GM18868 (cell line): ENCODE data around the gene ELOA.
A peak's percentile ranks its signal among the peaks of the same experiment; 100 is the strongest.

Source experiments
- ATAC-seq: cut with Tn5 transposase; IDR thresholded peaks from one replicate; pipeline ENCODE4 v1.9.1; 2021; ENCODE audit warnings: mild to moderate bottlenecking, moderate library complexity; ENCODE audit not compliant: unreplicated experiment

The ELOA gene

GRCh38 chr1:23736437-23737134, 6.7 kb upstream of the ELOA start:
- ATAC-seq: no peak

DNA sequence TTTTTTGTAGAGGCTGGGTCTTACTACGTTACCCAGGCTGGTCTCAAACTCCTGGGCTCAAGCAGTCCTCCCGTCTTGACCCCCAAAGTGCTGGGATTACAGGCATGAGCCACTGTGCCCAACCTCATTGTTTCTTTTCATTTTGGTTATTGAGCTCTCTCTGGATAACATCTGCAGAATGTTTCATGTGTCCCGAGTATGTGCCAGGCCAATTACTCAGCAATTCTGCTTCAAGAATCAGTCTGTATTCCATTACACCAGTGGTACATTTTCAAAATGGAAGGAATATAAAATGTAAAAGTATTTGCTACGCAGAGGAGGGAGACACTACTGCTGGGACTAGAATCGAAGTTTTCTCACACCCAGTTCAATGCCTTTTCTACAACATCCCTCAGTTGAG, 1.7 kb upstream of the ELOA start:
- no peak for ATAC-seq

- ATAC-seq: peak; percentile 24
Observed at GRCh38 chr1:23742670-23743286, 493 bp upstream of the ELOA start.

DNA sequence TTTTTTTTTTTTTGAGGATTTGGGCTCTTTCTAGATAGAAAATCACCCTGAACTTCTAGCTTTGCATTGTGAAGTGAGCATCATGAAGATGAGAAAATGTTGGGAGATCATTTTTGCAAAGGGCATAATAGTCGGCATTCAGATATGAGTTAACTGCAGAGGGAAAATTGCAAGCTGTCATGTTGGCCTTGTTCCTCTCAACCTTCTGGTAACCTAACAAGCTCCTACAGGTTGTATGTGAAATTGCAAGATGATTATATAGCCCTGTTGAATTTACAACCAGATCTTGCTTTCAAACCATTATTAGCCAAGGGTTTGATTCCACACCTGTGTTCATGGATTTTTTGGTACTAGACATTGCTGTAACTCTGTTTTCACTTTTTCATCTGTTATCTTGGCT, 2.2 kb downstream of the ELOA start:
- no peak for ATAC-seq

GRCh38 chr1:23748016-23748415, 4.7 kb downstream of the ELOA start:
- no peak for ATAC-seq

GRCh38 chr1:23751050-23751814, 8.0 kb downstream of the ELOA start:
- no peak for ATAC-seq

- no peak for ATAC-seq
Observed at GRCh38 chr1:23751815-23752200, 8.5 kb downstream of the ELOA start.

DNA sequence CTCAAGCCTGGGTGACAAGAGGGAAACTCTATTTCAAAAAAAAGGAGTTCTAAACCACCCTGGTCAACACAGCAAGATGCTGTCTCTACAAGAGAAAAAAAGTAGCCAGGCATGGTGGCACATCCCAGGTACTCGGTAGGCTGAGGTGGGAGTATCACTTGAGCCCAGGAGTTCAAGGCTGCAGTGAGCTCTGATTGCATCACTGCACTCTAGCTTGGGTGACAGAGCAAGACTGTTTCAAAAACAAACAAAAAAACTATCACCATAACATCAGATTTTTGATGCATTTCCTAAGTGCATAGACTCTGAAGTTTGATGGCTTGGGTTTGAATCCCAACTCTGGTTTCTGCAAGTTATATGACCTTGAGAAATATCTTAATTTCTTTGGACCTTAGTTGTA, 9.6 kb downstream of the ELOA start:
- no peak for ATAC-seq

GRCh38 chr1:23756676-23757075, 13.4 kb downstream of the ELOA start:
- ATAC-seq: no peak

GRCh38 chr1:23757812-23758211, 14.5 kb downstream of the ELOA start:
- ATAC-seq: no peak

DNA sequence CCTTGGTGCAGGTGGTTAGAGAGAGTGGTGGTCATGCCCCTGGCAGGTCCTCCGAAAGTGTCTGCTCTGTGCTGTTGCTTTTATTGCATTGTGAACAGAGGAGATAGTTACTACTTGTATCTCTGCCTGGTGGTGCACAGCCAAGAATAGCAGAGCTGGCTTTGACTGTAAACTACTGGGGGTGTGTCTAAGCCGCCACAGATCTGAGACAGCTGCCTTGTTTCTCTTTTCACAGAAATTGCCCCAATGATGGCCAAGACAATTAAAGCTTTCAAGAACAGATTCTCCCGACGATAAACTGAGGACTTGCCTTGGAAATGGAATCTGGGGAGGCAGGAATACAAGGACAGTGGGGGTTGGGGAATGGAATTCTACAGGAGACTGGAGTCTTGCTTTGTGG, 16.0 kb downstream of the ELOA start:
- no peak for ATAC-seq

DNA sequence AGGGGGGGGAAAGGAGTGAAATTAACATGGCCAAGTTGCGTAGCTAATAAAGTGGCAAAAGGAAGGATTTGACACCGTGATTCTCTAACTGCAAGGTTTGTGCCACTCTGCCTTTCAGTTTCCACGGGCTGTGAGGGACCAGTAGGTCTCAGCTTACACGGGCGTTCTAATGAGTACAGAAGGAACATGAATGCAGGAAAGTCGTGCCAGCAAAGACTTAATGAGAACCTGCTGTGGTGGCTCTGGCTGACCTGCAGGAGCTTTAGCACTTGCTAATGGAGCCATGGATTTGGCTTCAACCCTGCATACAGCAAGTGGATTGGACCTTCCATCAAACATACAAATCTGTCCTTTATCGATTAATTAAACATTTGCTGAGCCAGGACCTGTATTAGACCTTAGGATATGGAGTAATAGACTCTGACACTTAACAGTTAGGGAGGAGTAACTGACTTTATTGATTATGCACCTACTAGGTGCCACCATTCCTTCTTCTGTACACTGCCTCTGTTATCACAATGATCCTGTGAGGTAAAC, 19.8 kb downstream of the ELOA start:
- no peak for ATAC-seq

GRCh38 chr1:23768733-23769132, 25.5 kb downstream of the ELOA start:
- no peak for ATAC-seq

DNA sequence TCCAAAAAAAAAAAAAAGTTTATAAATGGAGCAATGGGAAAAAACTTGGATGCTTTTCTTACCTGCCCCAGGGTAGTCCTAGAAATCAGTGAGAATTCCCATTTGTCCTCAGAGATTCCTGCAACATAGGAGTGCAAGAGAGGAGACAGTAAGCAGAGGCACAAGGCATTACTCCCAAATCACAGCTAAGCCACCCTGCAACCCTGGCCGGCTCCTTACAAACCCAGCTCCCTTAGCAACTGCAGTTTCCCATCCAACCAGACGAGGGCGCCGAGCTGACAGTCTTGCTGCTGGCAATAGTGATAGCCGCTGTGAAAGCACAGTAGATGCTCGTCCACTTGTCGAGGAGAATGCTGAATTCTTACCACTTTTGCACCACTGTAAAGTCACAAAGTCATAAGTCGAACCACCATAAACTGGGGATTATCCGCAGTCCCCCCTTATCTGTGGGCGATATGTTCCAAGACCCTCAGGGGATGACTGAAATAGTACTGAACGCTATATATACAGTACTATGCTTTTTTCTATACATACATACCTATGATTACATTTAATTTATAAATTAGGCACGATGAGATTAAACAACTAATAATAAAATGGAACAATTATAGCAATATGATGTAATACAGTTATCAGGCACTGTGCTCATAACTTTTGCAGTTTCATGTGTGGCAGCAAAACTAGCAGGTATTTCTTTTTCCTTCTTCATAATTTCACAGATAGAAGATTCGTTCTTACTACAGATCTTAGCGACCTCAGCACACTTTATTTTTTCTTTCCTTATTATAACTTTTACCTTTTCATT, 29.0 kb downstream of the ELOA start:
- ATAC-seq: no peak

- no peak for ATAC-seq
Observed at GRCh38 chr1:23772854-23773242, 29.6 kb downstream of the ELOA start.

DNA sequence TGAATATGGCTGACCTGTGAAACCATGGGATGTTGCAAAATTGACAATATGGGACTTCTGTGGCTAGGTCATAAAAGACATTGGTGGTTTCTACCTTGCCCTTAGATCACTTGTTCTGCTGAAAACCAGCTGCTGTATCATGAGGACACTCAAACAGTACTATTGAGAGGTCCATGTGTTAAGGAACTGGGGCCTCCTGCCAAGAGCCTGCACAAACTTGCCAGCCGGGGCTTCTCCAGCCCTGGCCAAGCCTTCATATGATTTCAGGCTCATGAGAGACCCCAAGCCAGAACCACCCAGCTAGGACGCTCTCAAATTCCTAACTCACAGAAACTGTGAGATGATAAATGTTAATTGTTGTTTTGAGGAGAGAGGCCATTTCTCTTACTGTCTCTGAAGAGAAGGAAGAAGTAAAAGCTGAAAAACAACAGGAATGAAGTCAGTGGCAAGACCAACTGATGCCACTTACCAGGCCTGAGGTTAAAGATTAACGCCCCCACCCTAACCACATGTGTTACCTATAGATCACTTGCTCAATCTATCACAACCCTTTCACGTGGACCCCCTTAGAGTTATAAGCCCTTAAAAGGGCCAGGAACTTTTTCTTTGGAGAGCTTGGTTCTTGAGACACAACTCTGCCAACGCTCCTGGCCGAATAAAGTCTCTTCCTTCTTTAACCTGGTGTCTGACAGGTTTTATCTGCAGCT, 31.1 kb downstream of the ELOA start:
- no peak for ATAC-seq

DNA sequence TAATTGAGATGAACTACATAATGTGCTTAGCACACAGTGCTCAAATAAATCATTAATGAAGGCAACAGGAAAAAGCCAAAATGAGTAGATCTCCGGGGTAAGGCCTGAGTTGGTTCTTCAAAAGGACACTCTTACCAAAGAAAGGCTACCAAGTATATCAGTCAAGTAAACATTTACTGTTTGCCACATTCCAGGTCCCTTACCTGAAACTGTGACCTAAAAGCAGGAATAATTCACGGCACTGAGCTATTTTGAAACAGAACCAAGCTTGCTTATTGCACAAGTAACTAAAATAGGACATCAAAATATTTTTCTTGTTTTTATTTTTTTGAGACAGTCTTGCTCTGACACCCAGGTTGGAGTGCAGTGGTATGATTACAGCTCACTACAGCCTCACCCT, 32.9 kb downstream of the ELOA start:
- ATAC-seq: no peak

DNA sequence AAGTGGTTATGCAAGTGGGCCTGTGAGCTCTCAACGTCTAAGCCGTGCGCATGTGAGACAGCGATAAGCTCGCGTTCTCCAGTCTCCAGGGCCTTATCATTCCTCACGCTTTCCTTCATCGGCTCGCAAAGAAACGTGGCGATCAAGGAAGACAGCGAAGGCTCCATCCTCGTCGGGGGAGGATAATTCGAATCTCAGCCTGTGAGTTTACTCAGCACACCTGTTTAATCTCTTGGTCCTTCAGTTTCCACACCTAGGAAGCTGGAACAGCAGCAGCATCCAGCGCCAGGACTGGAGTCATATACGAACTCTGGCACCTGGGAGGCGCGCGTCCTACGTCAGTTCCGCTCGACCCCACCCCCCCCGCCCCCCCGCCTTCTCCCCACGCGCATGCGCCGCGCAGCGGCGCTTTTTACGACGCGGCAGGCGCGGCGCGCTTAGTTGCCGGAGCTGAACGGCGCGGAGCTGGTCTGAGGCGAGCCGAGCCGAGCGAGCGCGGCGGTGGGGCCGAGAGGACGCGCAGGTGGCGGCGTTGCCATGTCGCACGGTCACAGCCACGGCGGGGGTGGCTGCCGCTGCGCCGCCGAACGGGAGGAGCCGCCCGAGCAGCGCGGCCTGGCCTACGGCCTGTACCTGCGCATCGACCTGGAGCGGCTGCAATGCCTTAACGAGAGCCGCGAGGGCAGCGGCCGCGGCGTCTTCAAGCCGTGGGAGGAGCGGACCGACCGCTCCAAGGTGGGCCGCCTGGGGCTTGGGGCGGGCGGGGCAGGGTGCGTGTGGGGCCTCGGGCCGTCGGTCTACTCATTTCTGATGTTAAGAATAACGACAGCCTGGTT, 34.9 kb downstream of the ELOA start, which contains the start of gene PITHD1:
Gene PITHD1 (plus strand): TSS at position 440 of the 836 bp plus-strand sequence. CDS start 98 bp downstream, at position 538.
- ATAC-seq: peak; percentile 64

- ATAC-seq: no peak
Observed at GRCh38 chr1:23779826-23780371, 36.6 kb downstream of the ELOA start.
